Body of pancreas (tissue), 4 donors: ENCODE results near the gene RNF112. TPM values are rescaled to one million over a fixed set of nuclear protein-coding genes. Genes with fewer than 3 reads are reported as not detected.

Experiments
- ATAC-seq: fragments of 150-250 bp; one replicate; pipeline ENCODE4 v1.9.1; 2016
- DNase-seq, 4 donors: peaks; one replicate each; pipeline ENCODE4 v3.0.0-alpha.2; 2019
- H3K27ac ChIP-seq, 4 donors: fragments of 200-600 bp; sonication (generic); 1 replicate in 3 of 4; 2 replicates in 1 of 4; pipeline versions ENCODE4 v1.5.1 to v1.6.1; 2016 to 2019; ENCODE audit warnings: mild to moderate bottlenecking in 1 of 4, mixed read lengths in 1 of 4, moderate library complexity in 1 of 4
- H3K27me3 ChIP-seq, 2 donors: fragments of 200-600 bp; sonication (generic); one replicate each; pipeline ENCODE4 v1.6.0; 2016; ENCODE audit warnings: mild to moderate bottlenecking in 1 of 2
- H3K36me3 ChIP-seq, 2 donors: fragments of 200-600 bp; sonication (generic); replicated peaks in 1 of 2; 2 replicates each; pipeline ENCODE4 v1.5.1; 2016; ENCODE audit warnings: low read depth in 2 of 2; ENCODE audit not compliant: insufficient read depth in 1 of 2
- H3K4me1 ChIP-seq: fragments of 200-600 bp; sonication (generic); one replicate; pipeline ENCODE4 v1.6.0; 2016
- H3K4me3 ChIP-seq, 2 donors: fragments of 200-600 bp; sonication (generic); 1 replicate in 1 of 2; 2 replicates in 1 of 2; pipeline ENCODE4 v1.5.1; 2016 to 2019
- H3K9me3 ChIP-seq, 3 donors: fragments of 200-600 bp; sonication (generic); 1 replicate in 2 of 3; 2 replicates in 1 of 3; pipeline ENCODE4 v1.5.1; 2016
- CTCF ChIP-seq, 7 experiments: fragments of 450-650 bp in 4 of 7; fragments of 200-600 bp in 3 of 7; sonication (generic) in 3 of 7; IDR thresholded peaks; one replicate each; pipeline ENCODE4 v1.5.1; 2016 to 2019; ENCODE audit warnings: antibody characterized with exemption in 7 of 7
- POLR2A ChIP-seq, 3 donors: fragments of 450-650 bp; IDR thresholded peaks; one replicate each; pipeline ENCODE4 v1.6.1; 2016; ENCODE audit warnings: antibody characterized with exemption in 3 of 3, mild to moderate bottlenecking in 2 of 3
- WGBS, 2 donors: methylation state at CpG; one replicate each; pipeline ENCODE4 v1.1.5; 2017; 5-methylcytosine and 5-hydroxymethylcytosine counted together
- intact Hi-C: fragments of 100-400 bp; cut with DNase I; formaldehyde crosslinking; loops from one replicate; pipeline ENCODE4 v1.15.1; 2023
- total RNA-seq, 2 donors: library from RNA; depleted of rRNA; stranded (reverse); fragments of >200 nt; gene quantifications; one replicate each; pipeline ENCODE4 v1.1.0, GENCODE V29; 2016

RNF112 gene
- total RNA-seq, 2 donors from 2014 or later: 0.52 to 5.9 TPM

- Histone ChIP-seq H3K4me3 (no peak overlapping the region), H3K9me3 (no peaks in the 10 kb centered on the region), H3K4me1 (no peaks in the 10 kb centered on the region), H3K27ac (no peak overlapping the region), H3K27me3 (no peaks in the 10 kb centered on the region), H3K36me3 (no peaks in the 10 kb centered on the region)
- intact Hi-C loops: no loop called here
- no peak for TF ChIP-seq POLR2A (IDR thresholded peaks at IDR 0.05)
- TF ChIP-seq CTCF (IDR thresholded peaks at IDR 0.05): no peak
- no peak for DNase-seq
- no peak for ATAC-seq
- 81 to 90% methylated on average over 2 of the region's 2 CpGs for WGBS, 2 donors
Observed at GRCh38 chr17:19408346-19408710, 2.7 kb upstream of the RNF112 start.

GRCh38 chr17:19409066-19409465 is 2.0 kb upstream of the RNF112 start:
- H3K9me3 ChIP-seq: no peaks in the 10 kb centered on the region
- DNase-seq (no peak), ATAC-seq (no peak)
- H3K36me3 ChIP-seq: no peaks in the 10 kb centered on the region
- H3K27ac ChIP-seq: no peak overlapping the region
- no peaks in the 10 kb centered on the region for H3K27me3 ChIP-seq
- H3K4me3 ChIP-seq: no peak overlapping the region
- TF ChIP-seq POLR2A (IDR thresholded peaks at IDR 0.05) (no peak), CTCF (IDR thresholded peaks at IDR 0.05) (no peak)
- H3K4me1 ChIP-seq: no peaks in the 10 kb centered on the region
- WGBS, 2 donors: 86 to 90% methylated on average over 3 of the region's 3 CpGs
- intact Hi-C loops: no loop called here

- TF ChIP-seq CTCF (IDR thresholded peaks at IDR 0.05) (no peak), POLR2A (IDR thresholded peaks at IDR 0.05) (no peak)
- 78 to 79% methylated on average over 3 of the region's 3 CpGs for WGBS, 2 donors
- Histone ChIP-seq H3K4me3 (no peak overlapping the region), H3K27ac (no peak overlapping the region), H3K36me3 (no peaks in the 10 kb centered on the region), H3K27me3 (no peaks in the 10 kb centered on the region), H3K4me1 (no peaks in the 10 kb centered on the region), H3K9me3 (no peaks in the 10 kb centered on the region)
- no peak for DNase-seq
- ATAC-seq: no peak
- intact Hi-C loops: no loop called here
Observed at GRCh38 chr17:19409509-19409908, 1.5 kb upstream of the RNF112 start.

GRCh38 chr17:19410091-19410490 is 941 bp upstream of the RNF112 start:
- TF ChIP-seq CTCF (IDR thresholded peaks at IDR 0.05) (no peak), POLR2A (IDR thresholded peaks at IDR 0.05) (no peak)
- H3K9me3 ChIP-seq: no peaks in the 10 kb centered on the region
- H3K27me3 ChIP-seq: no peaks in the 10 kb centered on the region
- DNase-seq (no peak), ATAC-seq (no peak)
- H3K4me1 ChIP-seq: no peaks in the 10 kb centered on the region
- H3K27ac ChIP-seq: no peak overlapping the region
- no peaks in the 10 kb centered on the region for H3K36me3 ChIP-seq
- intact Hi-C loops: no loop called here
- H3K4me3 ChIP-seq: no peak overlapping the region
- WGBS, 2 donors: 65 to 80% methylated on average over 4 to 6 of the region's 6 CpGs

GRCh38 chr17:19411631-19412030 is 599 bp downstream of the RNF112 start:
- TF ChIP-seq POLR2A (IDR thresholded peaks at IDR 0.05) (no peak), CTCF (IDR thresholded peaks at IDR 0.05) (no peak)
- intact Hi-C loops: no loop called here
- no peak for ATAC-seq
- DNase-seq: no peak
- Histone ChIP-seq H3K4me1 (no peaks in the 10 kb centered on the region), H3K9me3 (no peaks in the 10 kb centered on the region), H3K4me3 (no peak overlapping the region), H3K36me3 (no peaks in the 10 kb centered on the region), H3K27ac (no peak overlapping the region), H3K27me3 (no peaks in the 10 kb centered on the region)
- 55 to 59% methylated on average over 8 to 9 of the region's 9 CpGs for WGBS, 2 donors
